ENCODE measurements around the gene RALBP1.
"Not testable (repeated sequence)": the region's sequence is repeated elsewhere in the genome, so short reads cannot be mapped to it uniquely, and the experiment has no call there.

Gene RALBP1

DNA sequence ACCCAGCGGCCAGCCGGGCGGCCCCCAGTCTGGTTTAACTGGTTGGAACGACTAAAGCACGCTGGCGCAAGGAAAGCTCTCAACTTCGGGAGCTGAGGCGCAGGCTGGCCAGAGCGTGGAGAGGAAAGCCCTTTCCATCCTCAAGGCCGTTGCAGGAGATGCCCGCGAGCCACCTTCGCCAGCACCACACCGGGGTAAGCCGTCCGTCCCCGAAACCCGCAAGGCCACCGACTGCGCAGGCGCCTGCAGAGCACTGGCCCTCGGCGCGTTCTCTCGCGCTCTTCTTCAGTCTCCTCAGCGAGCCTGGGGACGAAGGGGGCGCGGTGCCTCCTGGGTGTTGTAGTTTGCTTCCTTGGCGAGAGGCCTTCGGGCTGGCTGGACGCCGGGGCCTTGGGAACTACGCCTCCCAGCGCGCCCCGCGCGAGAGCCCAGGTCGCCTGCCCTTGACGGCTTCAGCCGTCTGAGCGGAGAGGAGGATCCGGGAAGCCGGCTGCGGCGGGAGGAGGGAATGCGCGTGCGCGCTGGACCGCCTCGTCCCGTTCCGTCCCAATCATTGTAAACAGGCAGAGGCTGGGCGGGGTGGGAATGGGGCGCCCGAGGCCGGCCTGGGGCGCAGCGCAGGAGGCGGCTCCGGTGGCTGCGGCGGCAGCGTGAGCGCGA, at the start of gene RALBP1:
Gene RALBP1 (plus strand): TSS at position 531 of the 660 bp plus-strand sequence. CDS start 37,533 bp downstream, outside the sequence.
- peak; percentile 99 for DNase-seq (ENCODE audit: low read depth)

DNA sequence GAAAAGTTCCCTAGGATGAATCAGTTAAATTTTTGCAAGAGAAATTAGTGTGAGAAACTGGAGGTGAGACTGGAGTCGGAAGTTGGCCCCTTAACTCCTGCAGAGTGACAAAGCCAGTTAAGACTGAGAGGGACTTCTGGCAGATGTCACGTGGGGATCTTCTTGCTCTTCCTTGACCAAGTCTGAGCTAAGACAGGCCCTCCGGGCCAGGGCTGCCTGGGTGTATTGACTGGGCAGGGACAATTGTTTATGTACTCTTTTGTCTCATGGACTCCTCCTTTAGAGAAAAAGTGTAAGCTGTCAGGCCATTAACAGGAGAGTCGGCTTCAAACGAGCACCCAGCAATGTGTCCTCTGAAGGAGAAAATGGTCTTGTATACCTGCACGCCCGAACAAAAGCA, 48.6 kb upstream of the RALBP1 start:
- DNase-seq (ENCODE audit: low read depth): no peak

DNA sequence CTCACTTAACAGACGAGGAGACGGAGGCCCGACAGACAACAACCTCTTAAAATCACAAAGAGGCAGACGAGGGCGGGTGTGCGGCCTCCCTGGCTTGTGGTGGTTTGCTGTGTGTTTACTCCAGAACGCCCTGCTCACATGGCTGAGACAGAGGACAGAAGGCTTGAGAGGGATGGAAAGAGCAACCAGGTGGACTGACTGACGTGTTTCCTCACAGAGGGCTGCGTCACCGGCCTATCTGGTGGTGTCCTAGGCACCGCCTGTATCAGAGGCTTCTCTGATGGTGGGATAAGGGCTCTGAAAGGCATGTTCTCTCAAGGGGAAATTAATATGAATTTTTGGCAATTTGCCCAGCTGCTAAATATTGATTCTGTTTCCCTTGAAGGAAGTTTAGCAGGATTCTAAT, 47.0 kb upstream of the RALBP1 start:
- no peak for DNase-seq (ENCODE audit: low read depth)

GRCh38 chr18:9428862-9429661, 46.3 kb upstream of the RALBP1 start:
- DNase-seq (ENCODE audit: low read depth): no peak

GRCh38 chr18:9429662-9429993, 45.7 kb upstream of the RALBP1 start:
- no peak for DNase-seq (ENCODE audit: low read depth)

GRCh38 chr18:9430315-9430714, 45.0 kb upstream of the RALBP1 start:
- DNase-seq (ENCODE audit: low read depth): not testable (repeated sequence)

- DNase-seq (ENCODE audit: low read depth): no peak
Measured at GRCh38 chr18:9431296-9431695, 44.0 kb upstream of the RALBP1 start.

- DNase-seq (ENCODE audit: low read depth): not testable (repeated sequence)
Measured at GRCh38 chr18:9433122-9433521, 42.2 kb upstream of the RALBP1 start.

GRCh38 chr18:9433671-9434121, 41.6 kb upstream of the RALBP1 start:
- peak; percentile 4 for DNase-seq (ENCODE audit: low read depth)

- no peak for DNase-seq (ENCODE audit: low read depth)
Measured at GRCh38 chr18:9434122-9434701, 41.1 kb upstream of the RALBP1 start.

- DNase-seq (ENCODE audit: low read depth): no peak
Measured at GRCh38 chr18:9435041-9435440, 40.3 kb upstream of the RALBP1 start.

GRCh38 chr18:9436206-9436929, 38.9 kb upstream of the RALBP1 start:
- DNase-seq (ENCODE audit: low read depth): no peak

GRCh38 chr18:9437021-9437437, 38.3 kb upstream of the RALBP1 start:
- peak; percentile 33 for DNase-seq (ENCODE audit: low read depth)

DNA sequence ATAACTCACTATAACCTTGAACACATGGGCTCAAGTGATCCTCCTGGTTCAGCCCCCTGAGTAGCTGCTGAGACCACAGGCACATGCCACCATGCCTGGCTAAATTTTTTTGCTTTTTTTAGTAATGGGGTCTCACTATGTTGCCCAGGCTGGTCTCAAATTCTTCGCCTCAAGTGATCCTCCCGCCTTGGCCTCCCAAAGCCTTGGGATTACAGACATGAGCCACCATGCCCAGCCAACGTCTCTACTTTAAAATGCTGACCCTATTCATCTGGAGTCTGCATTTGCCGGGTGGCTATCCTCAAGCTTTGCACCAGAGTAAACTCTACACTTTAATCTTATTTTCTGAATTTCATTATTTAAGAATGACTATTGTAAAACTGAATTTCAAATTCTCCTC, 37.6 kb upstream of the RALBP1 start:
- DNase-seq (ENCODE audit: low read depth): no peak

- no peak for DNase-seq (ENCODE audit: low read depth)
Measured at GRCh38 chr18:9441061-9441460, 34.3 kb upstream of the RALBP1 start.

DNA sequence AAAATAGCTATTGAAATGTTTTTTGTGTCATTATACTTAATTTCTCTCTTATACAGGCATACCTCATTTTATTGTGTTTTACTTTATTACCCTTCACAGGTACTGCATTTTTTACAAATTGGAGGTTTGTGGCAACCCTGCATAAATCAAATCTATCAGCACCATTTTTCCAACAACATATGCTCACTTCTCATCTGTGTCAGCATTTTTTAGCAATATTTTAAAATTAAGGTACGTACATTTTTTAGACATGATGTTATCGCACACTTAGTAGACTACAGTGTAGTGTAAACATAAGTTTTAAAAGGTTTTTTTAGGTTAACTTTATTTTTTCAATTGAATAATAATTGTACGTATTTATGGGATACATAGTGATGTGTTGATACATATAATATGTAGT, 30.8 kb upstream of the RALBP1 start:
- DNase-seq (ENCODE audit: low read depth): no peak

DNA sequence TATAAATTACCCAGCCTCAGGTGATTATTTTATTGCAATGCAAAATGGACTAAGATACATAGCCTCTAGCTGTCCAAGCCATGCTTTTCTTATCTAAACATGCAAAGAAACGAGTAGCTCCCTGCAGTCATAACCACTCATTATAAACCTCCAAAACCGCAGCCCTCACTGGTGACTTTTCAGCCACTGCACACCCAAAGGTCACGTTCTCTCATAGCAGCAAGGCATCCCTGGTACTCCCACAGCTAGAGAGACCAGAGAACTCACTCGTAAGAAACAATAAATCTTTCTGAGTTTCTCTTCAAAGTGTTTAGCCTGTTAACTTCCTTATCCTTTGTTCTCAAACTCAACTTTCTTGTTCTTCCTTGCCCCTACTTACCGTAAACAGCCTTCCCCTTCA, 28.5 kb upstream of the RALBP1 start:
- DNase-seq (ENCODE audit: low read depth): peak; percentile 5

DNA sequence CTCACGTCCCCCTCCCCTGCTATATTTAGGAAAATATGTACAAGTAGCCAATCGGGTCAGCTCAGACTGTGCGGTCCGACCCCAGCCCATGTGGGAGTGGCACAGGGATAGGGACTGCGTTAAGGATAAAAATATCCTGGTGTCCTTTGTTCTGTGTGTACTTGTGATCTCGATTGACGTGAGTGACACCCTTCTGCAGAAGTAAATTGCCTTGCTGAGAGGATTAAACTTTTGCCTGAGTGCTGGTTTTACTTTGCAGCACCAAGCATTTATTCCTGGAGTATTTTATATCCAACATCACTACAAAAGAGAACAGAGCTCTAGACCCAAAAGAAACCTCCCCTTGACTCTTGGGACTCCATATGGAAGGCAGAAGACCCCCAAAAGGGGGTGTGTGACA, 28.0 kb upstream of the RALBP1 start:
- no peak for DNase-seq (ENCODE audit: low read depth)

GRCh38 chr18:9449600-9450414, 25.5 kb upstream of the RALBP1 start:
- peak; percentile 54 for DNase-seq (ENCODE audit: low read depth)

- DNase-seq (ENCODE audit: low read depth): not testable (repeated sequence)
Measured at GRCh38 chr18:9450920-9451319, 24.4 kb upstream of the RALBP1 start.

DNA sequence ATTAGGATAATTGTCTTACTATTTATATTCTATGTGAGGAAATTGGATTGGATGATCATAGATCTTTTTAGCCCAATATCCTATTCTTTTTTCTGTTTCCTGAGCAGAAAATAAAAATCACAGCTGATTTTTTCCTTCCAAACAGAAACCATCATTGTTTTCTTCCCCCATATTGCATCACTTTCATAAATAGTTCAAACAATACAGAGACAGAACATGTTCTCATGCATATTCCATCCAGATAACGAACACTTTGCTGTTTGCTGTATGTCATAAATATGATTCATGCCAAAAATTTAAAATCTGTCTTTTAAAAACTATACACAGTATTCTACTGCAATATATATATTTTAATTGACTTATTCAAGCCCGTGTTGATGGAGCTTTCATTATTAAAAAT, 22.0 kb upstream of the RALBP1 start:
- no peak for DNase-seq (ENCODE audit: low read depth)
